Hematopoietic multipotent progenitor cell treated with erythropoietin and hydrocortisone succinate and interleukin-3 and kit ligand, for 4 days (in vitro differentiated cells): ENCODE data around the gene EDRF1.
"Not testable (repeated sequence)": the region's sequence is repeated elsewhere in the genome, so short reads cannot be mapped to it uniquely, and the experiment has no call there.

ENCODE experiments used
- DNase-seq: peaks from one replicate; pipeline ENCODE4 v3.0.0-alpha.2; 2015

EDRF1 gene, protein sequence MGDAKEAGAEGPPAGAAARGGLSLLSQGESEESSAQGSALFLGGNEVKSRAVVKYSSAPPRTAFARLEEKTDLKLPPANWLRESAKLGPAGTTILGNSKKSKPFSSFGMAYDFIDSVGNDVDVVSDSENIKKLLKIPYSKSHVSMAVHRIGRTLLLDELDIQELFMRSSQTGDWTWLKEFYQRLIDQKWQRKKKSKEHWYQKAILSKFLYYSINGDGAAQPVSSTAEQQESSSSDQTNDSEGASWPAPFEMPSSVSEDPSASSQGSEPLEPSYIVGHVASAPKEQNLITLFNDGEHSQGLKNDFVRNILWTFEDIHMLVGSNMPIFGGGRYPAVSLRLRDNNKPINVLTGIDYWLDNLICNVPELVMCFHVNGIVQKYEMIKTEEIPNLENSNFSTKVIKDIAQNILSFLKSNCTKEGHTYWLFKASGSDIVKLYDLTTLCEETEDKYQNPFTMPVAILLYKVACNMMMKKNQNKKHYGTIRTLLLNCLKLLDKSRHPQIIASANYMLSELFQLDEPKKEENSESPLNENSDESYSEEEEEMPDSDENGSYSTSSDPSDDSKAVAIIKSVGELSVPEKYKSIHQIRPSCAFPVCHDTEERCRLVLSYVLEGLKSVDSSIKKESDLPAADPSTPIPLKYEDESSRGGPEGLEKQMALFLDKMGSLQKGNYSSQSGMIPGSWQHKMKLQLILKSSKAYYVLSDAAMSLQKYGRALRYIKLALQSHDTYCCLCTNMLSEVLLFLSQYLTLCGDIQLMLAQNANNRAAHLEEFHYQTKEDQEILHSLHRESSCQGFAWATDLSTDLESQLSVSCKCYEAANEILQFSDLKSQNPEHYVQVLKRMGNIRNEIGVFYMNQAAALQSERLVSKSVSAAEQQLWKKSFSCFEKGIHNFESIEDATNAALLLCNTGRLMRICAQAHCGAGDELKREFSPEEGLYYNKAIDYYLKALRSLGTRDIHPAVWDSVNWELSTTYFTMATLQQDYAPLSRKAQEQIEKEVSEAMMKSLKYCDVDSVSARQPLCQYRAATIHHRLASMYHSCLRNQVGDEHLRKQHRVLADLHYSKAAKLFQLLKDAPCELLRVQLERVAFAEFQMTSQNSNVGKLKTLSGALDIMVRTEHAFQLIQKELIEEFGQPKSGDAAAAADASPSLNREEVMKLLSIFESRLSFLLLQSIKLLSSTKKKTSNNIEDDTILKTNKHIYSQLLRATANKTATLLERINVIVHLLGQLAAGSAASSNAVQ

DNA sequence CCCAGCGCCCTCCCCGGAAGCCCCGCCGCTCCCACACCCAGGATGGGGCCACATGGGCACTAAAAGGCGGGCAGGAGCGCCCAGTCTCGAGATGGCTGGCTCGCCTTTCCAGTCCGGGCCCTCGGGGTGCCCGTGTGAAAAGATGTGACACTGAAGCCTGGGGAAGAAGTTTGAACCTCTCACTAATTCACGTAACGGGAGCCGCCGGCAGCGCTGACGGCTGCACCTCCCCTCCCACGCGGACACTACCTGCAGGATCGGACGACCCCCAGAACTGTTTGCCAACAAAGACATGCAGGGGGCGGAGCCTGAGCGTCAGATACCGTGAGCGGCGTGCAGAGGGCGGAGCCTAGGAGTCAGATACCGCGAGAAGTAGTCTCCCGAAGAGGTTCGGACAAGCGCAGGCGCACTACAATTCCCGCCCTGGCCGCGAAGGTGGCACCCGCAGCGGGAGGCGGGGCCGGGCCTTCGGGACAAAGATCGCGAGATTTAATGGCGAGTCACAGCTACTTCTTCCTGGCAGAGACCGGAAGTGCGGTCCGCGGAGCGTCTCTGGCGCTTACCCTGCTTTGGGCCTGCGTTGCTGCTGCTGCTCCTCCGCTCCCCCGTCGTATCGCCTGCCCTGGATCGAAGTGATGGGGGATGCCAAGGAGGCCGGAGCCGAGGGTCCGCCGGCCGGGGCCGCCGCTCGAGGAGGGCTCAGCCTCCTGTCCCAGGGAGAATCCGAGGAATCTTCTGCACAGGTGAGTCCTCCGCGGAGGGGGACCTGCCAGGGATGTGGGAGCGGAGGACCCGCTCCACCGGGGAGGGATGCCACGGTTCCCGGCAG, at the start of gene EDRF1:
TSS of gene EDRF1 (plus strand) at position 537 of the 829 bp plus-strand sequence. CDS start at position 636, 99 bp downstream.
- peak; percentile 100 for DNase-seq

DNA sequence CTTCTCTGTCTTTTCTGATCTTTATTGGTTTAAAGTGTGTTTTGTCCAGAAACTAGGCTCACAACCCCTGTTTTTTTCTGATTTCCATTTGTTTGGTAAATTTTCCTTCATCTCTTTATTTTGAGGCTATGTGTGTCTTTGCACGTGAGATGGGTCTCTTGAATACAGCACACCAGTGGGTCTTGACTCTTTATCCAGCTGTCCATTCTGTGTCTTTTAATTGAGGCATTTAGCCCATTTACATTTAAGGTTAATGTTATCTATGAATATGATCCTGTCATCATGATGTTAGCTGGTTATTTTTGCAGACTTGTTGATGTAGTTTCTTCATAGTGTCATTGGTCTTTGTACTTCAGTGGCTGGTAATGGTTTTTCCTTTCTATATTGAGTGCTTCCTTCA, 46.6 kb upstream of the EDRF1 start:
- no peak for DNase-seq

DNA sequence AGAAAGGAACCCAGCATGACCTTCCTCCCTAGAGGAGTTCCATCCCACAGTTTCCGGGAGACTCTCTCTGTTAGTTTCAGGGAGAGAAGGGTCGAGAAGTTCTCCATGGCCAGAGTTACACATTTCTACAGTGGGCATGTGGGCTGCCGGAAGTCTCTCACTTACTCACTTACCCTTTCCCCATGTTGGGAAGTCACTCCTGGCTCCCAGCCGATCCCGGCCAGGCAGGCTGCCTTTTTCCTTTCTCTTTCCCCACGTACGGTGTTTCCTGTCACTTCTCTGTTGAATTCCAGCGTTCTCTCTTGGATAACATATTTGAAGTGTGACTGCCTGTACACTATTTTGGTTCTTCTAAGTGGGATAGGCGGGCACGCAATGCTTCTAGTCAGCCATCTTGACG, 40.1 kb upstream of the EDRF1 start:
- DNase-seq: no peak

DNA sequence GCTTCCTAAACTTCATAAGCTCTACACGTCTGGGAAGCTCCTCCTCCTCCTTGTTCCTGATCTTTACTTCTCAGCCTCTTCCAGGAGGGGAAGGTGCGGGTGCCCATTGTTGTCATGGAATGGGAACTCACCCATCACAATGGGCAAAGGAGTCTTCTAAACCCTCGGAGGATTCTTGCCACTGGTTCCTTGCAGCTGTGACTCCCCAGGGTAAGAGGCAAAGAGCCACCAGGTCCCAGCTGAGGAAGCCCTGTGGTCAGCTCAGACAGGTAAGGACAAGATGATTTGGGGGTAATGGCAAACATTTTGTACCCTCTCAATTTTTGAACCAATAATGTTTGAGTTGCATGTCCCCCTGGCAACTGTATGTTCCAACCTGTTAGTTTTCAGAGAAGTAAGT, 36.4 kb upstream of the EDRF1 start, which contains the start of gene TEX36:
TSS of gene TEX36 (minus strand) at position 101 of the 400 bp plus-strand sequence. CDS start 174 bp downstream, outside the sequence.
- no peak for DNase-seq

DNA sequence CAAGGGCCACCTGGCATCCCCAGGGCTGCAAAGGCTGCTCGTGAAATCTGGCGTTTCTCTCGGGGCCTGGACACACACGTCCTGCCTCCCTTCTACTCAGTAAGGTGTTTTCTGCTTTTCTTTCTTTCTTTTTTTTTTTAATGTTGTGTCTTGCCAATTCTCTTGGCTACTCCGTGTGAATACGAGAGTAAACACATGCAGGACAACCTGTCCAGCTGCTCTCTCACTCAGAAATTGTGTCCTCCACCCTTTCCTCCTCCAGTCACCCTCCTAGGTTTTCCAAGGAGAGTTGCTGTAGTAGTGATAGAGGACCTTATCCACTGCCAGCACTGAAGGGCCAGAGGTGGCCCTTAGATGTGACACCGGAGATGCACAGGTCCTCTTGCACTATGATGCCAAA, 35.7 kb upstream of the EDRF1 start:
- no peak for DNase-seq

DNA sequence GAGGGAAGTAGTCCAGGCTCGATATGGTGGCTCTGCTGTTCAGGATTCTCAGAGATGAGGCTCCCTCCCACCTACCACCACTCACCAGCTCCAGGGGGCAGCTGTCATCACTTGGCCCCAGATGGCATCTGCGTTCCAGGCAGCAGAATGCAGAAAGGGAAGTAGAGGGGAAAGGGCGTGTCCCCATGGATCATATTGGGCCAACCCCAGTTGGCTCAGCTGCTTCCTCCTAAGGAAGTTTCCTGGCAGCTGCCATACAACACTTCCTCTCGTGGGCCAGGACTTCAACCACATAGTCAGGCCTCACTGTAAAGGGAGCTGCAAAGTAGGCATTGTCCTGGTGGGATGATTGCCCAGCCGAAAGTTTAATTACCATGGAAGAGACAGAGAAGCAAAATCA, 34.9 kb upstream of the EDRF1 start:
- peak; percentile 34 for DNase-seq

DNA sequence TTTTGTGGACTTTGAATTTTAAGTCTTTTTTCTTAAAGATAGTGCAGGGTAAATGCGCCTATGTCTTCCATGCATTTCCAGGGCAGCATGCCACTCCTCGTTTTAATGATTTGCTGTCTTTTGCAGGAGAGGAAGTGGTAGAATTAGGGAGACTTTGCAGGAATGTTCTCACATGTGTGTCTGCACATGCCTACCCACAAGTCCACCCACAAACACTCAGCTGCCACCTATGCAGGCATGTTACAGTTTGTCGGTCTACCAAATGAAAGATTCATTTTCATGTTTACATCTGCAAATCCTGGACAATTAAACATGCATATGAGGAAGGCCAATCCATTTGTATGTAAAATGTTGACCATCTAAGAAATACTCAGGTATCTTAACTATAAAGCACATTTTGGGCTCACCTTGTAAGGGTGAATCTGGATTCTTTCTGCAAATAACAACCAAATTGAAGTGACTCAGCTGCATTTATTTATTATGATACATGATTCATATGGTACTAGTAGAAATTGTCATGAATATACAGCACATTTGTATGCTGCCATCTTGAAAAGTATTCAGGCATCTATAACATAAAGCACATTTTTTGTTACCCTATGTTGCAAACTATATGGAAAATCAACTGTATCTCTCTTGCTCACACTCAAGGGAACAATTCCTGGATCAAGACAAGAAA, 31.9 kb upstream of the EDRF1 start:
- DNase-seq: no peak

DNA sequence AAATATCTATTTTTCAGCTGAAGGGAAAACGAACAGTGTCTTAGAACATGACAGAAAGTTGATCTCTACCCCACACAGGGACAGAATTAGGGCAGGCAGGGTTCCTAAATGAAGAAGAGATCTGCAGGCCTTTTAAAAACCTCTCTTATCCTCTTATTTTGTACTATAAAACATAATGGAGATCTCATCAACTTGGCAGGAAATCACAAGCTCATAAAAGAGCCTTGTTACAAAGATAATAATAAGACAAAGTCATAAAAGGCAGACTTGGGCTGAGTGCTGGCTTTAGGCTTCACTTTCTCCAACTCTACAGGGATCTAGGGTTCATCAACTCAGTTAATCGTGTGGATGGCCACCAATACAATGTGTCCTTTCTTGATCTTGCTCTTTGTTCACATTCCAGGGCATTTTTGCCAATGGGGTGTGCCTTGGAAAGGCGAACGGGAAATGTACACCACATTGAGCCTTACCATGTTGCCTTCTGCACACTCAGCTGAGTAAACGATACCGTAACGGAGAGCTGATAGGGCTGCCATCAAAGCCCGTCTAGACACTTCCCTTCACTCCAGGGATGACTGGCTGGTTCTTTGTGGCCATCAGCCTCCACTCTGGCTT, 29.4 kb upstream of the EDRF1 start:
- DNase-seq: no peak

DNA sequence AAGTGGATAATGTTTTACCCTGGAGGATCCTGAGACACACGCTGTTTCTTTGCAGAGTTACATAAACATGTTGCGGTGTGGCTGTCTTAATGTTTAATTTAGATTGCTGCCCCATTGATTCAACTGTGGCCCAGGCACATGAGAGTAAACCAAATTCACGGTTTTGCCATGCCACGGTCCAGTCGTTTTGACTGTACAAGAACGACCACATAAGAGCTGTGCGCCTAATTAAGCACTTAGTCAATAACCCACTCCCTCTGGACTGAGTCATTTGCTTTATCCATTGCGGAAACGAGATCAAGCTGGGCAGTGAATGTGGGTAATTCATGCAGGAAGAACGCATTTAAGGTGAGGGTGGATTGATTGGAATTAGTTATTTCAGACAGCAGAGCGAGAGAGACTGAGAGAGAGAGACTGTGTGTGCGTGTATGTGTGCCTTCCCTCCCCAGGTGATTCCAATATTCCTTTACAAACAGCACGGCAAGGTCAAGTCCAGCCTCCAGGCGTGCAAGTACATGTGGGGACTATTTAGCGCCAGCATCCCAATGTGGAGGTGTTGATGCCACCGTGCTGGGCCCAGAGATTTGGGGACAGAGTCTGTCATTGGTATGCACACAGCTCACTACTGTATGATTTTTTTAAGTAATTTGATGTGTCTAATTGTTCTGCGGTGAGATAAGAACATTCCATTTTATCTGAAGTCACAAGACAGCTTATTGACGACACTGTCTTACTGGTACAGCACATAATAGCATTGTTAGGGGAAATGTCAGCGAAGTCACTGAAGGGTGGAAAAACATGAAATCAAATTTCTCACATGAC, 28.1 kb upstream of the EDRF1 start:
- no peak for DNase-seq

DNA sequence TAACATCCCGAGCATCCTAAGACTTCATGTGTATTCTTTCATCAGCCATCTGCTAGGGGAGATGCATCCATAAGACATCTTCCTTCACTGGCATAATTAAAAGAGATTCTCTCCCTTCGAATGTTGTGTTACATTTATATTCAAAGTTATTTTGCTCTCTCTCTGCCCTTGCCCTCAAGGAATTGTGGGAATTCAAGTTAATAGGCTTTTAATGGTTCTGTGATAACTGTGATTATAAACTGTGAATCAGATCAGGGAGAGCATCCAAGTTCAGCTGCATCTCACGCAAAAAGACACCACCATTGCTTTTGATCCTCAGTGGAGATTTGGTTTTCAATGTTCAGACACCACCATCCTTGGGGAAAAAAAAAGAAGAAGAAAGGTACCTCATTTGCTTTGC, 27.3 kb upstream of the EDRF1 start:
- no peak for DNase-seq

DNA sequence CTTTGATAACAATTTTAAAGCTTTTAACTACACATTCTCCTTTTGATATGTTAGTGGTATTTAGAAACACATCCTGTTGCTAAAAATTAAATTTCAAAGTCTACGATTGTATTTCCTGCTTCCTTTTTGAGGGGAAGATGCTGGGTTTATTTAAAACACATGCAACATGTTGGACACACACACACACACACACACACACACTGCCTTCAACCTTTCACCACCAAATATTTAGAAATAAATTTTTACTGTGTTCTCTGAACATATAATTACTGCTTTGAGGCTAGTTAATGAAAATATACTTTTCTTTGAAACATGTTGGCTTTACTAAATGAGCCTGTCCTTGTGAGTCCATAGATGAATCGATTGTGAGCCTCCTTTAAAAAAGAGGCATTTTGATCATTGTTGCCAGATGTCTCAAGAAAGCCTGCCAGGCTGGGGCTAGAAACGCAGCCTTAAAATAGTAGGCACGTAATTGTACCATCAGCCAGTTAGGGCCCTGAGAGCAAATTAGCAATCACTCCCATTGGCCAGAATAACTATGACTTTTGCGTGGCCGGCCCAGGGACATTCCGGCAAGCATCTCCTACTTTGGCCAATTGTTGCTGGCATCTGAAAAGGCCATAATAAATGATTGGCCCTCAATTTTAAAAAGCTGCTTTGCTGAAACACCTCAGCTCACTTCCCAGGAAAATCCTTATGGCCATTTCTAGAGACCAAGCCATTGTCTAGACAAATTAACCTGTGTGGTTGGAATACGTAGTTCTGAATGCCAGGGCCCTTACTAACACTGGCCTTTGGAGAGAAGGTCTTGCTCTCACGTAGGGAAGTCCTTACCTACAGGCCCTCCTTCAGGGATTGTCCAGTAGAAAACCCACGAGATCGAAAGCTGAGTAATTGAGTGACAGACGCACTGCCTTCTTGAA, 26.6 kb upstream of the EDRF1 start:
- no peak for DNase-seq

DNA sequence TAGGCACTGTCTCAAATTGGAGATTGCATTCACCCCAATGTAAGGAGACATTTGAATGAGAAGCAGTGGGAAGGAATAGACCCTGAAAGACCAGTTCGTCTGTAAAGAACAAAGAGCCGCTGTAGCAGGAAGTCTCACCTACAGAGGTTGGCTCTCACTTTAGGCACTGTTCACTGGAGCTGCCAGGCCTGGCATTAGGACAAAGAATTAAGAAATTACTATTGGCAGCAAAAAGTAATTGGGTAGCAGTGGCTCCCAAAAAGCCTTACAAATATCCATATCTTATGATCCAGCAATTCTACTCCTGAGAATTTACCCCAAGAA, 26.0 kb upstream of the EDRF1 start:
- DNase-seq: no peak

DNA sequence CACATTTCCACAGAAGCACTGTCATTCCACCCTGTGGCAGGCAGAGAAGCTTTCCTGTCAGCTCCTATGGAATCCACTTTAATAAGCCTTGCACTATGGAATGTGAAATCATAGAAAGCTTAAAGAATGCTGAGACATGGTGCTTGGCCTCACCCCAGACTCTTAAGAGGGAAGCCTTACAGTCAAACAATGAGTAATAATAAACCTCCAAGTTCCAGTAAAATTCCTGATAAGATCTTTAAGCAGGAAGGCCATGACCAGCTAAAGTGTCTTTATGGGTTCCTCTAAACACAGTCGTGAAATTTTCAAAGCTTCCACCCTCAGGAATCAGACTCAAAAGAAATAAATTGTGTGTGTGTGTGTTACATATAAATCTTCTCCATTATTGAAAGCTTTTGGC, 24.6 kb upstream of the EDRF1 start:
- DNase-seq: peak; percentile 12

DNA sequence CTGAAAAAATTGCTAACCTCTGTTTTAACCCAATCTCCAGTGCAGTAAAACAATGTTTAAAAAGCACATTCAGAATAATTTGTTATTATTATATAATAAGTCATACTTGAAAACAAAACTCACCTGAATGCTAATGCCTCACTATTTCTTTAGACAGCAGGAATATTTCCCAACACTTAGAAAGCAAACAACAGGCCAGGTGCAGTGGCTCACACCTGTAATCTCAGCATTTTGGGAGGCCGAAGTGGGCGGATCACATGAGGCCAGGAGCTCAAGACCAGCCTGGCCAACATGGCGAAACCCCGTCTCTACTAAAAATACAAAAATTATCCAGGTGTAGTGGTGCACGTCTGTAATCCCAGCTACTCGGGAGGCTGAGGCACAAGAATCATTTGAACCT, 22.6 kb upstream of the EDRF1 start:
- not testable (repeated sequence) for DNase-seq

DNA sequence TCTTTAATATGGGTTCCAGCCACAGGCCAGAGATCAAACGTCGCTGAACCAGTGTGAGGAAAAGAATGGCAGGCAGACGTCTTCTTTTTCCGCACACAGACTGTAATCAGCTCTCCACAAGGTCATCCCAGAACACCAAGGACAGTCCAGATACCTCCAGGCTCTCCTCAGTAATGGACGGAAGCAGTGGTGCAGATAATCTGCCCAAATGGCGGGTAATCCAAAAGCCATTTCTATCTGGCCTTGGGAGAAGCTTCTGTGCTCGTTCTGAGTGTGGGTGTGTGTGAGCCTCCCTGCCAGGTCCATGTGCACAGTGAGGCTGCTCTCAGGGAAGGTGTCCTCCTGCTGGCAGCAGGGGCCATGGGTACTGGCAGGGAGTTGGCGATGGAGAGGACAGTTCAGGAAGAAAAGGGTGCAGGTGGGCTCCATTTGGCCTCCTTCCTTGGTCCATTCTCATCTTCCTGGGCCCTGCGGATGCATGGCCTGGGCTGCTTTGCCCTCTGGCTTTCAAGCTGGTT, 21.0 kb upstream of the EDRF1 start:
- no peak for DNase-seq

DNA sequence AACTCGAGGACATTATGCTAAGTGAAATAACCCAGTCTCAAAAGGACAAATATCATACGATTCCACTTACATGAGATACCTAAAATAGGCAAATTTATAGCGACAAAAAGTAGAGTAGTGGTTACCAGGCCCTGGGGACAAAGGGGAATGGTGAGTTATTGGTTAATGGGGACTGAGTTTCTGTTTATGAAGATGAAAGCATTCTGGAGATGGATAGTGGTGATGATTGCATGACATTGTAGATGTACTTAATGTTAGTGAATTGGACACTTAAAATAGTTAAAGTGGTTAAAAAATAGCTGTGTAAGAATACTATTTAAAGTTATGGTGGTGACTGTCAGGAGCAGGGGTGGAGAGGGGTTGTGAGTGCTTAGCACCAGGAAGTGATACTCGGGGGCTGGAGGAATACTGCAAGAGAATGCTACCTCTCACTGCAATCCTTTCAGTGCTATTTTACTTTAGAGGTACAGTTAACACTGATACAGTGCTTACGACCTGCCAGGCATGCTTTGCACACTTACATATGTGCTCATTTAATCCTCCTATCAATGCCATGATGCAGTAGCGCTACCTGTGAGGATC, 19.9 kb upstream of the EDRF1 start:
- DNase-seq: no peak

DNA sequence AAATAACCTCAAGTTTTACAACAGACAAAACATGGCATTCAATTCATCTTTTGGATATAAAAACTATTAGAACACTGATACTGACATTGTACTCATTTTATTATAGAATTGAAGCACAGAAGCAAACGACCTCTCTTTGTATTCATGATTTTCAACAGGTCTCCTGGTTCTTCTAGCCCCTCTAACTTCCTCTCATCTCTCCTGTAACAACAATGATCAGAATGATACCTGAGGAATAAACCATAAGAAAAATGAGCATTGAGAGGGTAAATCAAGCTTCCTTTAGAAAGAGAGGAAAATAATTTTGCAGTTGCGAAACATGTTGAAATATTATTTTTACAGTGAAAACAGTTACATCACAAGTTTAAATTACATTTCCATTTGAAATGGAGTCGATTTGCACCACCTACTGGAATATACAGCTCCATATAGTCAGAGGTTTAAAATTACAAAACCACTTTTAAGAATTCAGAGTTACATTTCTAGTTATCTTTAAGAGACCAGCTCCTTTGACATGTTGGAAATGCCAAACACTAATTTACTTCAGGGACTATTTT, 19.1 kb upstream of the EDRF1 start:
- peak; percentile 22 for DNase-seq
